ENCODE results near the gene BRSK2. TPM values are rescaled to one million over a fixed set of nuclear protein-coding genes. Genes with fewer than 3 reads are reported as not detected.

BRSK2 gene
- total and polyA plus RNA-seq, 2 of the 4 experiments (the other 2 are of a cell fraction), result 0.18 to 0.62 TPM

DNA sequence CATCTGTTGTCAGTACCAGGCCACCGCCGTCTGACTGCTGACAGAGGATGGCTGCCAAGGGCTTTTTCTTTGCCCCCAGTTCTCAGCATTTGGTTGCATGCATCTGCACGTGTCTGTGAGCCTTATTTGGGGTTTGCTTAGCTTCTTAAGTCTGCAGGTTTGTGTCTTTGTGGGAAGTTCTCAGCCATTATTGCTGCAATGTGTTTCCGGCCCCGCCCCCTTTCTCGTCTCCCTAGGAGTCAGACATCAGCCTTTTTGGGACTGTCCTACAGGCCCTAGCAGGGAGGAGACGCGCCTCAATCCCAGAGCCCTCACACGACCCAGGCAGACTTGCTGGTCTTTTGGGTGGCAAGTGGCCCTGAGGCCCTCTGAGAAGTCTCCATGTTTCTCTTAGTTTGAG lies 88.8 kb downstream of the BRSK2 start:
- H4K91ac ChIP-seq (ENCODE audit: insufficient read depth, low read depth, low read length), result no peak overlapping the region
- no peaks in the 10 kb centered on the region for H3K27me3 ChIP-seq (ENCODE audit: control insufficient read depth, insufficient read depth, low read length)
- in situ Hi-C loops (cut with MboI; ENCODE audit: low sequenced_read_pairs) (no loop called here), dilution Hi-C loops (cut with HindIII; ENCODE audit: low sequenced_read_pairs, unreplicated experiment) (no loop called here), intact Hi-C loops (cut with micrococcal nuclease) (no loop called here)
- H3K79me1 ChIP-seq (ENCODE audit: low read depth in 1 of 2, low read length in 2 of 2), result peaks cover 6 to 12% of the 10 kb centered on the region in 2 experiments; a peak in 2 of 4 replicates
- no peak overlapping the region for H4K8ac ChIP-seq (ENCODE audit: low read depth in 2 of 2, low read length in 2 of 2)
- no peak overlapping the region for H3K18ac ChIP-seq (ENCODE audit: low read depth, low read length)
- peaks cover 30% of the 10 kb centered on the region for H4K20me1 ChIP-seq (ENCODE audit: insufficient read depth, low read length)
- ChIA-PET CTCF (no interaction called here), POLR2A (ENCODE audit: unreplicated experiment) (no interaction called here)
- H2BK120ac ChIP-seq (ENCODE audit: low read depth, low read length), result no peak overlapping the region
- BruUV-seq (replicated peaks), result no TSS peak
- no peak overlapping the region for H2BK20ac ChIP-seq (ENCODE audit: low read depth, low read length)
- H2AK9ac ChIP-seq (replicated peaks; ENCODE audit: low read depth, low read length, poor library complexity), result no peak overlapping the region
- H3K56ac ChIP-seq (ENCODE audit: extremely low read depth, insufficient read depth, low read length), result no peak overlapping the region
- H3K9ac ChIP-seq (ENCODE audit: low read depth, low read length), result no peak overlapping the region
- no peaks in the 10 kb centered on the region for H3K9me3 ChIP-seq (ENCODE audit: control insufficient read depth, insufficient read depth, low read length)
- no peak overlapping the region for H3K14ac ChIP-seq (replicated peaks; ENCODE audit: low read depth, low read length)
- no peak overlapping the region for H3K23ac ChIP-seq (ENCODE audit: low read depth, low read length)
- H3K4me3 ChIP-seq (ENCODE audit: insufficient read depth, low read depth, low read length), result no peak overlapping the region
- H2BK15ac ChIP-seq (ENCODE audit: low read depth, low read length), result no peak overlapping the region
- TF ChIP-seq MAZ (IDR thresholded peaks at IDR 0.05; ENCODE audit: borderline replicate concordance, low read depth, low read length) (no peak), RFX5 (IDR thresholded peaks at IDR 0.05; ENCODE audit: low read depth, low read length) (no peak), FOS (IDR thresholded peaks at IDR 0.05; ENCODE audit: low read depth, low read length) (no peak), MAFK (IDR thresholded peaks at IDR 0.05; ENCODE audit: low read depth, low read length) (no peak), BHLHE40 (IDR thresholded peaks at IDR 0.05; ENCODE audit: low read depth, low read length) (no peak), NFE2L2 (IDR thresholded peaks at IDR 0.05; ENCODE audit: low read depth, low read length) (no peak), CHD1 (IDR thresholded peaks at IDR 0.05; ENCODE audit: low read depth, low read length) (no peak), POLR2A (IDR thresholded peaks at IDR 0.05; ENCODE audit: low read depth, low read length) (no peak), SMC3 (IDR thresholded peaks at IDR 0.05; ENCODE audit: low read depth, low read length) (no peak)
- TF ChIP-seq, protein P1, sequence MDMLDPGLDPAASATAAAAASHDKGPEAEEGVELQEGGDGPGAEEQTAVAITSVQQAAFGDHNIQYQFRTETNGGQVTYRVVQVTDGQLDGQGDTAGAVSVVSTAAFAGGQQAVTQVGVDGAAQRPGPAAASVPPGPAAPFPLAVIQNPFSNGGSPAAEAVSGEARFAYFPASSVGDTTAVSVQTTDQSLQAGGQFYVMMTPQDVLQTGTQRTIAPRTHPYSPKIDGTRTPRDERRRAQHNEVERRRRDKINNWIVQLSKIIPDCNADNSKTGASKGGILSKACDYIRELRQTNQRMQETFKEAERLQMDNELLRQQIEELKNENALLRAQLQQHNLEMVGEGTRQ (IDR thresholded peaks at IDR 0.05; ENCODE audit: low read depth, low read length), result no peak
- TF ChIP-seq, protein P2, sequence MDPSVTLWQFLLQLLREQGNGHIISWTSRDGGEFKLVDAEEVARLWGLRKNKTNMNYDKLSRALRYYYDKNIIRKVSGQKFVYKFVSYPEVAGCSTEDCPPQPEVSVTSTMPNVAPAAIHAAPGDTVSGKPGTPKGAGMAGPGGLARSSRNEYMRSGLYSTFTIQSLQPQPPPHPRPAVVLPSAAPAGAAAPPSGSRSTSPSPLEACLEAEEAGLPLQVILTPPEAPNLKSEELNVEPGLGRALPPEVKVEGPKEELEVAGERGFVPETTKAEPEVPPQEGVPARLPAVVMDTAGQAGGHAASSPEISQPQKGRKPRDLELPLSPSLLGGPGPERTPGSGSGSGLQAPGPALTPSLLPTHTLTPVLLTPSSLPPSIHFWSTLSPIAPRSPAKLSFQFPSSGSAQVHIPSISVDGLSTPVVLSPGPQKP (IDR thresholded peaks at IDR 0.05; ENCODE audit: borderline replicate concordance, low read depth, low read length), result no peak
- no peak overlapping the region for H4K5ac ChIP-seq (ENCODE audit: low read depth, low read length)
- peaks cover 34% of the 10 kb centered on the region for H3K36me3 ChIP-seq (ENCODE audit: control insufficient read depth, insufficient read depth, low read length)
- H3K9me1 ChIP-seq (ENCODE audit: insufficient read depth, low read length), result peaks cover 3% of the 10 kb centered on the region; the same call in 1 of the 2 replicates
- no peak overlapping the region for H2BK5ac ChIP-seq (ENCODE audit: low read depth, low read length, poor library complexity, severe bottlenecking)
- H2AFZ ChIP-seq (replicated peaks; ENCODE audit: low read length, poor library complexity), result no peak overlapping the region
- peaks cover 2% of the 10 kb centered on the region; the same call in 1 of the 2 replicates for H3K4me1 ChIP-seq (ENCODE audit: control insufficient read depth, insufficient read depth, low read length)
- H3K4me2 ChIP-seq (ENCODE audit: low read depth, low read length), result no peak overlapping the region
- no CpG with 5 or more reads among the region's 9 CpGs for whole genome bisulfite sequencing, 2 experiments (ENCODE audit: extremely low coverage in 2 of 2, insufficient read length in 1 of 2)
- DNase-seq (no peak), ATAC-seq (ENCODE audit: low read depth) (no peak)
- H2AK5ac ChIP-seq (ENCODE audit: low read depth, low read length), result no peak overlapping the region
- no peak overlapping the region for H3K4ac ChIP-seq (ENCODE audit: low read depth, low read length)
- H3K27ac ChIP-seq (ENCODE audit: insufficient read depth, low read length), result no peak overlapping the region

Data from IMR-90 (cell line).